Stomach (tissue), 4 donors: ENCODE results near the gene SGIP1.

Source experiments
- POLR2AphosphoS5 ChIP-seq, 3 donors: sonication (generic); formaldehyde crosslinking; IDR thresholded peaks; one replicate each; pipeline ENCODE4 v1.6.1; 2016; ENCODE audit warnings: antibody characterized with exemption in 3 of 3
- TF ChIP-seq, protein P1 (sequence below), 7 experiments: fragments of 450-650 bp in 4 of 7; fragments of 200-600 bp in 3 of 7; sonication (generic) in 3 of 7; IDR thresholded peaks; one replicate each; pipeline ENCODE4 v1.5.1; 2016 to 2019; ENCODE audit warnings: antibody characterized with exemption in 7 of 7, control low read depth in 2 of 7, mild to moderate bottlenecking in 1 of 7

GRCh38 chr1:66570196-66570595, 36.2 kb downstream of the SGIP1 start:
- TF ChIP-seq, protein P1, sequence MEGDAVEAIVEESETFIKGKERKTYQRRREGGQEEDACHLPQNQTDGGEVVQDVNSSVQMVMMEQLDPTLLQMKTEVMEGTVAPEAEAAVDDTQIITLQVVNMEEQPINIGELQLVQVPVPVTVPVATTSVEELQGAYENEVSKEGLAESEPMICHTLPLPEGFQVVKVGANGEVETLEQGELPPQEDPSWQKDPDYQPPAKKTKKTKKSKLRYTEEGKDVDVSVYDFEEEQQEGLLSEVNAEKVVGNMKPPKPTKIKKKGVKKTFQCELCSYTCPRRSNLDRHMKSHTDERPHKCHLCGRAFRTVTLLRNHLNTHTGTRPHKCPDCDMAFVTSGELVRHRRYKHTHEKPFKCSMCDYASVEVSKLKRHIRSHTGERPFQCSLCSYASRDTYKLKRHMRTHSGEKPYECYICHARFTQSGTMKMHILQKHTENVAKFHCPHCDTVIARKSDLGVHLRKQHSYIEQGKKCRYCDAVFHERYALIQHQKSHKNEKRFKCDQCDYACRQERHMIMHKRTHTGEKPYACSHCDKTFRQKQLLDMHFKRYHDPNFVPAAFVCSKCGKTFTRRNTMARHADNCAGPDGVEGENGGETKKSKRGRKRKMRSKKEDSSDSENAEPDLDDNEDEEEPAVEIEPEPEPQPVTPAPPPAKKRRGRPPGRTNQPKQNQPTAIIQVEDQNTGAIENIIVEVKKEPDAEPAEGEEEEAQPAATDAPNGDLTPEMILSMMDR (IDR thresholded peaks at IDR 0.05), result no peak
- TF ChIP-seq POLR2AphosphoS5 (IDR thresholded peaks at IDR 0.05), result no peak
